Hematopoietic multipotent progenitor cell treated with erythropoietin and hydrocortisone succinate and interleukin-3 and kit ligand, for 4 days (in vitro differentiated cells): Measurements from ENCODE around the gene TTLL8.

Experiments
- DNase-seq: peaks from one replicate; pipeline ENCODE4 v3.0.0-alpha.2; 2015

Gene TTLL8

GRCh38 chr22:50040717-50041116 is 17.4 kb downstream of the TTLL8 start:
- no peak for DNase-seq

GRCh38 chr22:50039669-50040443 is 18.2 kb downstream of the TTLL8 start:
- no peak for DNase-seq

- DNase-seq = no peak
These were observed 21.9 kb downstream of the TTLL8 start for GRCh38 chr22:50035976-50036724.

GRCh38 chr22:50035131-50035881 is 22.8 kb downstream of the TTLL8 start:
- no peak for DNase-seq

- DNase-seq = peak; percentile 60
These were observed 23.7 kb downstream of the TTLL8 start for GRCh38 chr22:50034126-50035081.

- DNase-seq = no peak
These were observed 25.0 kb downstream of the TTLL8 start for GRCh38 chr22:50032941-50033601.

- DNase-seq = no peak
These were observed 25.8 kb downstream of the TTLL8 start for GRCh38 chr22:50032109-50032871.

GRCh38 chr22:50031189-50032091 is 26.7 kb downstream of the TTLL8 start:
- no peak for DNase-seq

GRCh38 chr22:50030297-50031188 is 27.6 kb downstream of the TTLL8 start:
- peak; percentile 90 for DNase-seq

GRCh38 chr22:50027639-50028537 is 30.2 kb downstream of the TTLL8 start:
- peak; percentile 49 for DNase-seq

- no peak for DNase-seq
These were observed 32.1 kb downstream of the TTLL8 start for GRCh38 chr22:50025993-50026392.

- DNase-seq = no peak
These were observed 35.8 kb downstream of the TTLL8 start for GRCh38 chr22:50022171-50022819.

- no peak for DNase-seq
These were observed 37.5 kb downstream of the TTLL8 start for GRCh38 chr22:50020606-50021005.

- no peak for DNase-seq
These were observed 38.8 kb downstream of the TTLL8 start for GRCh38 chr22:50019316-50019715.

- DNase-seq = no peak
These were observed 39.4 kb downstream of the TTLL8 start for GRCh38 chr22:50018608-50019285.

GRCh38 chr22:50017701-50018224 is 40.3 kb downstream of the TTLL8 start:
- DNase-seq = no peak
